GM12872 (cell line): Measurements from ENCODE around the gene DNMT3B.

Source experiments
- CTCF ChIP-seq: IDR thresholded peaks from 3 replicates; pipeline ENCODE4 v1.5.1; 2011; ENCODE audit warnings: low read depth, mild to moderate bottlenecking, low read length, moderate library complexity; ENCODE audit not compliant: insufficient read depth

The DNMT3B gene

GRCh38 chr20:32804022-32804715, 42.0 kb downstream of the DNMT3B start:
- TF ChIP-seq CTCF = no peak

- TF ChIP-seq CTCF = no peak
These were observed 42.6 kb downstream of the DNMT3B start for GRCh38 chr20:32804817-32805216.

DNA sequence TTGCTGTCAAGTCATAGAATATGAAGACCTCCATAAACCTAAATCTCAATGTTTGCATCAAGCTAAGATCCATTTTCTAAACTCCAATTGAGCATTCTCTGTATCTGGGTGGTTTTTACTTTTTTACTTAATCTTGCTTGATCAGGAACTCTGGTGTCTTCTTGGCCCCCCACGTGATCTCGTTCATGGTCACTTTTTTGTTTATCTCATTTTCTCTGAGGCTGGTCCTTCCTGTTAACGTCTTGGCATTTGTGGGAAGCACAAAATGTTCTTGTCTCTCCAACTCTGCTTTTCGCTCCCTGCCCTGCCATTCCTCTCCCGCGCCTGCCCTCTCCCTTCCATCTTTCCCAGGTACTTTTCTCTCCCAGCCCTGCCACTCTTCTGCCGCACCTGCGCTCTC, 43.5 kb downstream of the DNMT3B start:
- TF ChIP-seq CTCF = no peak

DNA sequence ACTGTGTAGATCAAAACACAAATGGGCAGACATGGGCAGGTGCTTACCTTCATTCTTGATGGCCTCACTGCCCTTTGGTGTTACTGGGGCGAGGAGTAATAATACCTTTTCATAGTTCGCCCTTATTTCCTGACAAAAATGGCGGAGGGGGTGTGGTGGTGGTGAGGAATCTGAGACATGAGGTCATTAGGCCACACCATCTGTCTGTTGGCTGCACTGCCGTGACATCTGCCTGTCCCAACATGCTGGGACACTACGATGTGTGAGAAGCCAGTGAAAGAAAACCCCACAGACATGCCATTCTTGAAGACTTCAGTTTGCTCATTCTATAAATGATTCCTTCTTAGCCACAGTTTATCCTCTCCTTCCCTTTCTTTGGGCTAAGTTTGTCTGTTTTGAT, 44.2 kb downstream of the DNMT3B start:
- no peak for TF ChIP-seq CTCF

- TF ChIP-seq CTCF = no peak
These were observed 45.5 kb downstream of the DNMT3B start for GRCh38 chr20:32807706-32808105.

- TF ChIP-seq CTCF = no peak
These were observed 46.3 kb downstream of the DNMT3B start for GRCh38 chr20:32808438-32808837.

DNA sequence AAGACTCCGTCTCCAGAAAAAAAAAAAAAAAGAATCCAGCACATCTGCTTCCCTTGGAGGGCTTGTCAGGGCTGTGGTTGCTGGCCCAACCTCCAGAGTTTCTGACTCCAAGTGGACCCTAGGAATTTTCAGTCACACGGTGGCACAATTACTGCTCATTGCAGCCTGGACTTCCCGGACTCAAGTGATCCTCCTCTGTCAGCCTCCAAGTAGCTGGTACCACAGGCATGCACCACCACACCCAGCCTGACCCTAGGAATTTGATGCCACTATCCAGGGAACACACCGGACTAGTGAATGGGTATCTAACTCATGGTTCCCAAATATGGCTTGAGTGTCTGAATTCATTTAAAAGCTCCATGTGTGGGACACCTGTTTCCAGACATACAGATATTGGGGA, 47.7 kb downstream of the DNMT3B start:
- TF ChIP-seq CTCF = no peak

GRCh38 chr20:32810941-32811340, 48.8 kb downstream of the DNMT3B start:
- TF ChIP-seq CTCF = no peak
